Measurements from ENCODE around the gene LHFPL4. TPM values are rescaled to one million over a fixed set of nuclear protein-coding genes. Genes with fewer than 3 reads are reported as not detected.
"Not testable (repeated sequence)": the region's sequence is repeated elsewhere in the genome, so short reads cannot be mapped to it uniquely, and the experiment has no call there.

Gene LHFPL4
- total RNA-seq, 2 experiments from 2014 or later: not detected

- intact Hi-C loops (cut with DNase I, micrococcal nuclease): loop anchor here (1.0 to 5.0 kb wide), 2 partner anchors 228 kb away; no protein-coding TSS in a partner anchor
- Mint-ChIP-seq H3K4me1 (peaks cover 5% of the 10 kb centered on the region), H3K27ac (no peak overlapping the region), H3K27me3 (peaks cover 19% of the 10 kb centered on the region), H3K9me3 (ENCODE audit: low read depth) (no peaks in the 10 kb centered on the region), H3K36me3 (ENCODE audit: low read depth) (peaks cover under 1% of the 10 kb centered on the region), H3K4me3 (no peak overlapping the region)
- ChIA-PET CTCF (interaction anchor here (0.6 kb wide), 1 partner anchor 137 kb away, joined by 3 read pairs; the partner anchor contains the start of gene THUMPD3), POLR2A (interaction anchor here (0.6 kb wide), 1 partner anchor 17 kb away, joined by 3 read pairs; no protein-coding TSS in a partner anchor)
- DNase-seq (no peak), ATAC-seq (no peak)
These were observed 54.0 kb downstream of the LHFPL4 start for GRCh38 chr3:9499455-9500107.

GRCh38 chr3:9498781-9499180 is 54.8 kb downstream of the LHFPL4 start:
- ATAC-seq: no peak
- ChIA-PET CTCF (interaction anchor here (0.6 kb wide), 1 partner anchor 136 kb away, joined by 3 read pairs; the partner anchor contains the start of gene THUMPD3), POLR2A (no interaction called here)
- intact Hi-C loops (cut with DNase I, micrococcal nuclease): no loop called here
- DNase-seq: no peak
- no peak overlapping the region for H3K4me3 Mint-ChIP-seq
- H3K4me1 Mint-ChIP-seq: peaks cover 5% of the 10 kb centered on the region
- H3K9me3 Mint-ChIP-seq (ENCODE audit: low read depth): no peaks in the 10 kb centered on the region
- no peak overlapping the region for H3K27ac Mint-ChIP-seq
- peaks cover 2% of the 10 kb centered on the region for H3K36me3 Mint-ChIP-seq (ENCODE audit: low read depth)
- peaks cover 19% of the 10 kb centered on the region for H3K27me3 Mint-ChIP-seq

GRCh38 chr3:9497821-9498565 is 55.6 kb downstream of the LHFPL4 start:
- POLR2A ChIA-PET: no interaction called here
- peaks cover 5% of the 10 kb centered on the region for H3K4me1 Mint-ChIP-seq
- H3K4me3 Mint-ChIP-seq: no peak overlapping the region
- peaks cover 2% of the 10 kb centered on the region for H3K36me3 Mint-ChIP-seq (ENCODE audit: low read depth)
- no peaks in the 10 kb centered on the region for H3K9me3 Mint-ChIP-seq (ENCODE audit: low read depth)
- intact Hi-C loops (cut with DNase I, micrococcal nuclease): no loop called here
- CTCF ChIA-PET: interaction anchor here (1.1 kb wide), 1 partner anchor 10 kb away, joined by 3 read pairs; no protein-coding TSS in a partner anchor
- H3K27ac Mint-ChIP-seq: no peak overlapping the region
- peaks cover 19% of the 10 kb centered on the region for H3K27me3 Mint-ChIP-seq
- ATAC-seq: no peak
- no peak for DNase-seq

GRCh38 chr3:9496893-9497292 is 56.7 kb downstream of the LHFPL4 start:
- CTCF ChIA-PET: interaction anchor here (1.1 kb wide), 1 partner anchor 11 kb away, joined by 3 read pairs; no protein-coding TSS in a partner anchor
- H3K27me3 Mint-ChIP-seq: peaks cover 16% of the 10 kb centered on the region
- POLR2A ChIA-PET: no interaction called here
- DNase-seq (no peak), ATAC-seq (no peak)
- no peak overlapping the region for H3K27ac Mint-ChIP-seq
- H3K36me3 Mint-ChIP-seq (ENCODE audit: low read depth): peaks cover 2% of the 10 kb centered on the region
- peaks cover 5% of the 10 kb centered on the region for H3K4me1 Mint-ChIP-seq
- intact Hi-C loops (cut with DNase I, micrococcal nuclease): no loop called here
- H3K4me3 Mint-ChIP-seq: no peak overlapping the region
- no peaks in the 10 kb centered on the region for H3K9me3 Mint-ChIP-seq (ENCODE audit: low read depth)

GRCh38 chr3:9494036-9494435 is 59.6 kb downstream of the LHFPL4 start:
- POLR2A ChIA-PET; H3K4me1 Mint-ChIP-seq; H3K27me3 Mint-ChIP-seq; DNase-seq; H3K27ac Mint-ChIP-seq; H3K36me3 Mint-ChIP-seq (ENCODE audit: low read depth); ATAC-seq; intact Hi-C loops (cut with DNase I, micrococcal nuclease); H3K9me3 Mint-ChIP-seq (ENCODE audit: low read depth); H3K4me3 Mint-ChIP-seq: not testable (repeated sequence)
- CTCF ChIA-PET: interaction anchor here (0.7 to 1.5 kb wide), 3 partner anchors 9 to 40 kb away, joined by 3 to 6 read pairs (median 3); no protein-coding TSS in a partner anchor

GRCh38 chr3:9491506-9491905 is 62.1 kb downstream of the LHFPL4 start:
- H3K4me3 Mint-ChIP-seq: no peak overlapping the region

GRCh38 chr3:9485248-9485647 is 68.4 kb downstream of the LHFPL4 start:
- Mint-ChIP-seq H3K36me3 (ENCODE audit: low read depth) (peaks cover 57% of the 10 kb centered on the region), H3K27me3 (no peaks in the 10 kb centered on the region), H3K27ac (no peak overlapping the region), H3K4me1 (no peaks in the 10 kb centered on the region), H3K9me3 (ENCODE audit: low read depth) (peaks cover 9% of the 10 kb centered on the region), H3K4me3 (no peak overlapping the region)
- CTCF ChIA-PET: no interaction called here
- DNase-seq (no peak), ATAC-seq (no peak)
- intact Hi-C loops (cut with DNase I, micrococcal nuclease): no loop called here
- POLR2A ChIA-PET: no interaction called here

More at GRCh38 chr3:9491506-9491905, 62.1 kb downstream of the LHFPL4 start:
- DNase-seq (no peak), ATAC-seq (no peak)
- intact Hi-C loops (cut with DNase I, micrococcal nuclease): no loop called here
- Mint-ChIP-seq H3K9me3 (ENCODE audit: low read depth) (peaks cover 7% of the 10 kb centered on the region), H3K27ac (no peak overlapping the region), H3K4me1 (no peaks in the 10 kb centered on the region), H3K36me3 (ENCODE audit: low read depth) (peaks cover 17% of the 10 kb centered on the region), H3K27me3 (no peaks in the 10 kb centered on the region)
- ChIA-PET POLR2A (no interaction called here), CTCF (interaction anchor here (1.7 kb wide), 1 partner anchor 10 kb away, joined by 5 read pairs; no protein-coding TSS in a partner anchor)

- ChIA-PET CTCF (interaction anchor here (0.6 to 0.9 kb wide), 2 partner anchors 13 to 165 kb away, joined by 3 read pairs; no protein-coding TSS in a partner anchor), POLR2A (no interaction called here)
- intact Hi-C loops (cut with DNase I, micrococcal nuclease): no loop called here
- Mint-ChIP-seq H3K36me3 (ENCODE audit: low read depth) (peaks cover 74% of the 10 kb centered on the region), H3K4me3 (no peak overlapping the region), H3K4me1 (no peaks in the 10 kb centered on the region), H3K27ac (no peak overlapping the region), H3K27me3 (no peaks in the 10 kb centered on the region), H3K9me3 (ENCODE audit: low read depth) (no peaks in the 10 kb centered on the region)
- no peak for ATAC-seq
- no peak for DNase-seq
These were observed 73.4 kb downstream of the LHFPL4 start for GRCh38 chr3:9480265-9480664.

GRCh38 chr3:9476935-9477334 is 76.7 kb downstream of the LHFPL4 start:
- ATAC-seq (no peak), DNase-seq (no peak)
- Mint-ChIP-seq H3K4me1 (no peaks in the 10 kb centered on the region), H3K36me3 (ENCODE audit: low read depth) (peaks cover 84% of the 10 kb centered on the region), H3K27me3 (no peaks in the 10 kb centered on the region), H3K27ac (no peak overlapping the region), H3K9me3 (ENCODE audit: low read depth) (no peaks in the 10 kb centered on the region), H3K4me3 (no peak overlapping the region)
- CTCF ChIA-PET: no interaction called here
- POLR2A ChIA-PET: no interaction called here
- intact Hi-C loops (cut with DNase I, micrococcal nuclease): no loop called here

GRCh38 chr3:9474482-9474881 is 79.1 kb downstream of the LHFPL4 start:
- Mint-ChIP-seq H3K4me3 (no peak overlapping the region), H3K27me3 (no peaks in the 10 kb centered on the region), H3K4me1 (no peaks in the 10 kb centered on the region), H3K27ac (no peak overlapping the region), H3K36me3 (ENCODE audit: low read depth) (peaks cover 80% of the 10 kb centered on the region), H3K9me3 (ENCODE audit: low read depth) (no peaks in the 10 kb centered on the region)
- ATAC-seq (no peak), DNase-seq (no peak)
- POLR2A ChIA-PET: no interaction called here
- intact Hi-C loops (cut with DNase I, micrococcal nuclease): no loop called here
- CTCF ChIA-PET: no interaction called here

GRCh38 chr3:9473496-9474065 is 80.0 kb downstream of the LHFPL4 start:
- ChIA-PET CTCF (no interaction called here), POLR2A (interaction anchor here (0.5 kb wide), 1 partner anchor 71 kb away, joined by 3 read pairs; no protein-coding TSS in a partner anchor)
- no peak overlapping the region for H3K27ac Mint-ChIP-seq
- no peak for ATAC-seq
- intact Hi-C loops (cut with DNase I, micrococcal nuclease): no loop called here
- peaks cover 76% of the 10 kb centered on the region for H3K36me3 Mint-ChIP-seq (ENCODE audit: low read depth)
- peaks cover 2% of the 10 kb centered on the region for H3K4me1 Mint-ChIP-seq
- no peaks in the 10 kb centered on the region for H3K9me3 Mint-ChIP-seq (ENCODE audit: low read depth)
- DNase-seq: no peak
- no peaks in the 10 kb centered on the region for H3K27me3 Mint-ChIP-seq
- H3K4me3 Mint-ChIP-seq: no peak overlapping the region

Measured in activated CD4-positive, alpha-beta T cell treated with anti-CD3 and anti-CD28 coated beads for 36 hours (primary cell).